KOPT-K1 (cell line): ENCODE results near the gene CDC26.
A peak's percentile ranks its signal among the peaks of the same experiment; 100 is the strongest.
"Not testable (repeated sequence)": the region's sequence is repeated elsewhere in the genome, so short reads cannot be mapped to it uniquely, and the experiment has no call there.

ENCODE experiments used
- H3K27ac ChIP-seq: fragments of 200-600 bp; sonication (generic); 2 replicates; pipeline ENCODE4 v1.5.1; 2016; ENCODE audit warnings: antibody characterized with exemption, mild to moderate bottlenecking, low read depth, low read length; ENCODE audit not compliant: poor library complexity, severe bottlenecking
- H3K36me3 ChIP-seq: fragments of 200-600 bp; sonication (generic); 2 replicates; pipeline ENCODE4 v1.5.1; 2017; ENCODE audit warnings: antibody characterized with exemption, mild to moderate bottlenecking, low read length, moderate library complexity; ENCODE audit not compliant: insufficient read depth
- H3K9me3 ChIP-seq: fragments of 200-600 bp; sonication (generic); 2 replicates; pipeline ENCODE4 v1.5.1; 2017; ENCODE audit warnings: antibody characterized with exemption, low read length, mild to moderate bottlenecking; ENCODE audit not compliant: insufficient read depth, poor library complexity, severe bottlenecking

The CDC26 gene

GRCh38 chr9:113235701-113236255 lies 39.6 kb downstream of the CDC26 start:
- H3K27ac ChIP-seq, H3K9me3 ChIP-seq, H3K36me3 ChIP-seq: not testable (repeated sequence)

GRCh38 chr9:113231701-113232100 lies 43.7 kb downstream of the CDC26 start:
- no peaks in the 10 kb centered on the region for H3K9me3 ChIP-seq

GRCh38 chr9:113228130-113228665 lies 47.2 kb downstream of the CDC26 start:
- Histone ChIP-seq H3K27ac (no peak overlapping the region), H3K36me3 (0 out of 2 replicates have a peak, but pooled peaks cover 7% of the 10 kb centered on the region), H3K9me3 (no peaks in the 10 kb centered on the region)

More at GRCh38 chr9:113231701-113232100, 43.7 kb downstream of the CDC26 start:
- H3K36me3 ChIP-seq = no peaks in the 10 kb centered on the region
- no peak overlapping the region for H3K27ac ChIP-seq

- no peak overlapping the region for H3K27ac ChIP-seq
- H3K9me3 ChIP-seq = no peaks in the 10 kb centered on the region
- H3K36me3 ChIP-seq = 0 out of 2 replicates have a peak, but pooled peaks cover 7% of the 10 kb centered on the region
Measured at GRCh38 chr9:113227436-113227835, 47.9 kb downstream of the CDC26 start.

- H3K9me3 ChIP-seq = no peaks in the 10 kb centered on the region
- H3K36me3 ChIP-seq = 0 out of 2 replicates have a peak, but pooled peaks cover 7% of the 10 kb centered on the region
- no peak overlapping the region for H3K27ac ChIP-seq
Measured at GRCh38 chr9:113223963-113224362, 51.4 kb downstream of the CDC26 start.

- H3K27ac ChIP-seq = no peak overlapping the region
- H3K9me3 ChIP-seq = no peaks in the 10 kb centered on the region
- H3K36me3 ChIP-seq = 0 out of 2 replicates have a peak, but pooled peaks cover 7% of the 10 kb centered on the region
Measured at GRCh38 chr9:113222482-113222841, 52.9 kb downstream of the CDC26 start.

GRCh38 chr9:113221800-113222481 lies 53.4 kb downstream of the CDC26 start:
- H3K9me3 ChIP-seq = no peaks in the 10 kb centered on the region

GRCh38 chr9:113221003-113221799 lies 54.2 kb downstream of the CDC26 start, which contains the start of the genes FKBP15 and SLC31A1:
Gene FKBP15 (minus strand): TSS chr9:113221277. CDS start chr9:113221243, 34 bp downstream.
Gene SLC31A1 (plus strand): TSS chr9:113221544. CDS start chr9:113256149, 34,605 bp downstream.
- peak within 1 kb of the TSS; percentile 79 for H3K27ac ChIP-seq
- H3K36me3 ChIP-seq = peaks cover 7% of the 10 kb centered on the region; the same call in 1 of the 2 replicates
- H3K9me3 ChIP-seq = no peaks in the 10 kb centered on the region

More at GRCh38 chr9:113221800-113222481, 53.4 kb downstream of the CDC26 start:
- Histone ChIP-seq H3K36me3 (peaks cover 7% of the 10 kb centered on the region; the same call in 1 of the 2 replicates), H3K27ac (peak overlapping the region; percentile 79)

GRCh38 chr9:113220467-113221002 lies 54.8 kb downstream of the CDC26 start:
- peak overlapping the region; percentile 79 for H3K27ac ChIP-seq
- peaks cover 7% of the 10 kb centered on the region; the same call in 1 of the 2 replicates for H3K36me3 ChIP-seq
- H3K9me3 ChIP-seq = no peaks in the 10 kb centered on the region

GRCh38 chr9:113219969-113220368 lies 55.4 kb downstream of the CDC26 start:
- peak overlapping the region; percentile 79 for H3K27ac ChIP-seq
- peaks cover 6% of the 10 kb centered on the region; the same call in 1 of the 2 replicates for H3K36me3 ChIP-seq
- H3K9me3 ChIP-seq = no peaks in the 10 kb centered on the region

GRCh38 chr9:113219186-113219936 lies 56.0 kb downstream of the CDC26 start:
- H3K27ac ChIP-seq = no peak overlapping the region
- H3K9me3 ChIP-seq = no peaks in the 10 kb centered on the region
- peaks cover 4% of the 10 kb centered on the region; the same call in 1 of the 2 replicates for H3K36me3 ChIP-seq
